Endothelial cell of umbilical vein (primary cell): ENCODE results near the gene DAAM1. TPM values are rescaled to one million over a fixed set of nuclear protein-coding genes. Genes with fewer than 3 reads are reported as not detected.

Experiments used
- BruUV-seq: library from RNA; stranded (reverse); fragments of 400-500 nt; replicated peaks from 2 replicates; lab custom pipeline; 2021; lab: Mats Ljungman, UMichigan
- CTCF ChIA-PET: fragments of 300-600, 350-600 bp; sonication (Branson Sonifier 250); formaldehyde crosslinking; loops from one replicate; lab custom pipeline; 2021; ENCODE audit warnings: antibody characterized with exemption, inconsistent platforms; lab: Charles Lee
- POLR2A ChIA-PET: fragments of 300-600, 350-600 bp; sonication (Branson Sonifier 250); formaldehyde crosslinking; loops from one replicate; lab custom pipeline; 2021; ENCODE audit warnings: antibody characterized with exemption, inconsistent platforms; lab: Charles Lee
- DNase-seq: peaks from one replicate; pipeline ENCODE4 v3.0.0-alpha.2; 2011; ENCODE audit warnings: low read depth, low spot score
- FAIRE-seq: peaks from 2 replicates; lab custom pipeline; 2011; peaks lifted over from hg19 to GRCh38; lab: Jason Lieb, UNC
- H2AFZ ChIP-seq: 2 replicates; pipeline ENCODE4 v1.6.0; 2012; ENCODE audit warnings: low read depth, low read length, control low read depth, inconsistent platforms
- H3K27ac ChIP-seq: 2 replicates; pipeline ENCODE4 v1.5.1; 2011; ENCODE audit warnings: low read depth, mild to moderate bottlenecking, control low read depth, low read length, moderate library complexity; ENCODE audit not compliant: insufficient read depth
- H3K27me3 ChIP-seq, 2 experiments: 2 replicates each; pipeline versions ENCODE4 v1.6.0 to v1.6.1; 2011; ENCODE audit warnings: low read length in 2 of 2, mixed read lengths in 1 of 2; ENCODE audit not compliant: control insufficient read depth in 2 of 2, insufficient read depth in 2 of 2
- H3K36me3 ChIP-seq, 2 experiments: 2 replicates in 1 of 2; 3 replicates in 1 of 2; pipeline ENCODE4 v1.5.1; 2011; ENCODE audit warnings: low read length in 2 of 2, mild to moderate bottlenecking in 1 of 2, moderate library complexity in 1 of 2; ENCODE audit not compliant: control insufficient read depth in 2 of 2, insufficient read depth in 2 of 2; ENCODE audit errors: extremely low read depth in 1 of 2
- H3K4me1 ChIP-seq: 3 replicates; pipeline ENCODE4 v1.5.1; 2011; ENCODE audit warnings: mild to moderate bottlenecking, low read length; ENCODE audit not compliant: control insufficient read depth, insufficient read depth; ENCODE audit errors: extremely low read depth
- H3K4me2 ChIP-seq: 2 replicates; pipeline ENCODE4 v1.6.1; 2011; ENCODE audit warnings: low read length, control low read depth, mixed read lengths; ENCODE audit not compliant: insufficient read depth
- H3K4me3 ChIP-seq, 3 experiments: fragments of 200-600 bp in 1 of 3; sonication (generic), shearing (Covaris generic) in 1 of 3; replicated peaks in 1 of 3; 2 replicates each; pipeline ENCODE4 v1.5.1; 2011 to 2016; ENCODE audit warnings: control low read depth in 3 of 3, low read length in 3 of 3, mild to moderate bottlenecking in 2 of 3, inconsistent platforms in 1 of 3, low read depth in 1 of 3, moderate library complexity in 1 of 3; ENCODE audit not compliant: insufficient read depth in 1 of 3
- H3K79me2 ChIP-seq: 2 replicates; pipeline ENCODE4 v1.6.0; 2012; ENCODE audit warnings: low read length, inconsistent platforms; ENCODE audit not compliant: control insufficient read depth, insufficient read depth
- H3K9ac ChIP-seq: replicated peaks from 2 replicates; pipeline ENCODE3; 2011; ENCODE audit warnings: low read length, control low read depth; ENCODE audit not compliant: insufficient read depth; ENCODE audit errors: extremely low read depth
- H3K9me1 ChIP-seq: replicated peaks from 3 replicates; pipeline ENCODE4 v1.6.0; 2011; ENCODE audit warnings: mild to moderate bottlenecking, low read length; ENCODE audit not compliant: control insufficient read depth, insufficient read depth; ENCODE audit errors: extremely low read depth
- H3K9me3 ChIP-seq: replicated peaks from 2 replicates; pipeline ENCODE4 v1.5.1; 2012; ENCODE audit warnings: low read length, inconsistent platforms; ENCODE audit not compliant: control insufficient read depth, insufficient read depth
- H4K20me1 ChIP-seq: replicated peaks from 2 replicates; pipeline ENCODE3; 2011; ENCODE audit warnings: mild to moderate bottlenecking, low read length; ENCODE audit not compliant: control insufficient read depth, insufficient read depth; ENCODE audit errors: extremely low read depth
- EZH2 ChIP-seq: IDR thresholded peaks from 2 replicates; pipeline ENCODE4 v1.6.1; 2012; ENCODE audit warnings: borderline replicate concordance, low read depth, mild to moderate bottlenecking, moderate library complexity, low read length, inconsistent platforms; ENCODE audit not compliant: severe bottlenecking
- FOS ChIP-seq: IDR thresholded peaks from 2 replicates; pipeline ENCODE4 v1.6.1; 2011; ENCODE audit warnings: mild to moderate bottlenecking, low read length, moderate library complexity, borderline replicate concordance; ENCODE audit not compliant: insufficient read depth
- GATA2 ChIP-seq: IDR thresholded peaks from 2 replicates; pipeline ENCODE4 v1.7.0; 2011; ENCODE audit warnings: low read depth, mild to moderate bottlenecking, moderate library complexity, mixed read lengths, low read length; ENCODE audit not compliant: insufficient read length, insufficient read depth
- JUN ChIP-seq: IDR thresholded peaks from 2 replicates; pipeline ENCODE4 v1.6.1; 2011; ENCODE audit warnings: borderline replicate concordance, low read depth; ENCODE audit not compliant: insufficient read length, insufficient read depth
- MYC ChIP-seq: IDR thresholded peaks from one replicate; pipeline ENCODE4 v1.6.1; 2011; ENCODE audit warnings: mild to moderate bottlenecking, low read depth, low read length
- POLR2A ChIP-seq: IDR thresholded peaks from 2 replicates; pipeline ENCODE4 v1.6.1; 2012; ENCODE audit warnings: low read depth, mild to moderate bottlenecking, control low read depth, low read length
- POLR2AphosphoS5 ChIP-seq: IDR thresholded peaks from 2 replicates; pipeline ENCODE4 v1.6.1; 2012; ENCODE audit warnings: low read depth, mild to moderate bottlenecking, control low read depth, low read length, moderate library complexity; ENCODE audit not compliant: insufficient read depth
- dilution Hi-C: fragments of 300-500 bp; cut with MboI; formaldehyde crosslinking; loops from one replicate; pipeline ENCODE4 v1.15.0; 2019; ENCODE audit warnings: low sequenced_read_pairs; ENCODE audit not compliant: extremely low pct_ligation_motif_present
- intact Hi-C: fragments of 100-400 bp; cut with micrococcal nuclease; formaldehyde crosslinking; loops from one replicate; pipeline ENCODE4 v1.10.0; 2022
- polyA plus RNA-seq, 4 experiments: library from polyadenylated mRNA; depleted of rRNA in 3 of 4; stranded (reverse) in 3 of 4; unstranded in 1 of 4; fragments of >200 nt; gene quantifications; 2 replicates each; pipeline versions ENCODE4 v1.2.1 to v1.2.3, GENCODE V29; 2011 to 2012; ENCODE audit warnings: missing spikeins in 1 of 4
- total RNA-seq: library from RNA; stranded (reverse); gene quantifications from 2 replicates; pipeline ENCODE4 v1.2.3, GENCODE V29; 2021
- TF ChIP-seq, protein P1 (sequence below): IDR thresholded peaks from 2 replicates; pipeline ENCODE4 v1.6.1; 2011; ENCODE audit not compliant: insufficient read depth, insufficient read length
- TF ChIP-seq, protein P2 (sequence below), 2 donors: IDR thresholded peaks; 1 replicate in 1 of 2; 2 replicates in 1 of 2; pipeline ENCODE4 v1.5.1; 2011; ENCODE audit warnings: low read length in 2 of 2, mild to moderate bottlenecking in 2 of 2, moderate library complexity in 2 of 2, control low read depth in 1 of 2, inconsistent platforms in 1 of 2, low read depth in 1 of 2; ENCODE audit not compliant: insufficient read depth in 1 of 2; ENCODE audit errors: extremely low read depth in 1 of 2

Gene DAAM1
- total and polyA plus RNA-seq, 2 donors (not counting 3 experiments of a cell fraction or from before 2014, with no cell fraction given) = 10.2 to 25.3 TPM

DNA sequence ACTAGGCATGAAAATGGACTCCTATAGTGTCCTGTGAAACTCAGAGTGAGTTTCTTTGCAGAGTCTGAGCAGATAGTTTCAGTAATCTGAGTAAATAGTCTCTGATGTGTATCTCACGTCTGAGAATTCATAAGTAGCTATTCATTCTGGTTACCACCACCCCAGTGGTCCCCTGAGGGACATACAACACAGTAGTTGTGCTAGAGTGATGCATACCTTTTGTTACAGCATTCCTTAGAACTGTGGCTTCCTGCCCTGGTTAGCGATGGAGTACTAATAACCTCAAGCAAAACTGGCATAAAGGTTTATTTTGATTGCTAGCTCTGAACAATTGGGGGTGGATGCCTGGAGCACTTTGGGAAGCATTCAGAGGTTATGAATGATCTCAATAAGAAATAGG, 114.7 kb downstream of the DAAM1 start:
- Histone ChIP-seq H3K79me2 (no peaks in the 10 kb centered on the region), H3K9ac (no peak overlapping the region), H2AFZ (no peak overlapping the region), H3K9me1 (no peaks in the 10 kb centered on the region), H3K27ac (no peak overlapping the region), H3K36me3 (no peaks in the 10 kb centered on the region), H3K27me3 (no peaks in the 10 kb centered on the region), H4K20me1 (no peaks in the 10 kb centered on the region), H3K4me1 (peaks cover 45% of the 10 kb centered on the region), H3K4me3 (no peak overlapping the region), H3K9me3 (no peaks in the 10 kb centered on the region), H3K4me2 (no peak overlapping the region)
- FAIRE-seq (no peak), DNase-seq (no peak)
- intact Hi-C loops (no loop called here), dilution Hi-C loops (no loop called here)
- ChIA-PET CTCF (no interaction called here), POLR2A (no interaction called here)
- BruUV-seq = no TSS peak
- no peak for TF ChIP-seq POLR2A

DNA sequence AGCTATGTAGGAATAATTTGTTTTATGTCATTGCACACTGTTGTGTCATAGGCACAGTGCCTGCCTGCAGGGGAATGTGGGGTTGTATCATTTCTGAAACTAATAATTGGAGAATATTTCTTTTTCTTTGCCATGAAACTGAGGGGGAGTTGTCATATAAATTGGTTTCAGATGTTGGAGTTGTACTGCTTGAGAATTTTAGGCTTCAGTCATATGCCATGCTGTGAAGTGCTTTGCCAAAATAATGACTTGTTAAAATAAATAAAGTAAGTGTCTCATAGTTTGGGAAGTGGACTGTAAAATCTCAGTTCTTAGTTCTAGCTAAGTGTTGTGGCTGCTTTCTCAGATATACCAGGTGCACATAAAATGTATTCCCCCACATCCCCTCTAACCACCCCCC, 116.8 kb downstream of the DAAM1 start:
- Histone ChIP-seq H3K9me3 (no peaks in the 10 kb centered on the region), H2AFZ (no peak overlapping the region), H3K79me2 (no peaks in the 10 kb centered on the region), H3K4me2 (peak overlapping the region; percentile 77), H3K27me3 (no peaks in the 10 kb centered on the region), H4K20me1 (no peaks in the 10 kb centered on the region), H3K4me3 (no peak overlapping the region), H3K9me1 (no peaks in the 10 kb centered on the region), H3K9ac (no peak overlapping the region), H3K27ac (peak overlapping the region; percentile 89), H3K4me1 (peaks cover 61% of the 10 kb centered on the region), H3K36me3 (no peaks in the 10 kb centered on the region)
- dilution Hi-C loops = no loop called here
- ChIA-PET CTCF (interaction anchor here (1.2 to 2.2 kb wide), 5 partner anchors 10 to 134 kb away, joined by 3 to 12 read pairs (median 5); no protein-coding TSS in a partner anchor), POLR2A (no interaction called here)
- intact Hi-C loops = no loop called here
- DNase-seq (no peak), FAIRE-seq (no peak)
- TF ChIP-seq MYC (no peak), POLR2A (no peak), EZH2 (no peak), POLR2AphosphoS5 (no peak), JUN (no peak), GATA2 (no peak), FOS (no peak)
- TF ChIP-seq, protein P1, sequence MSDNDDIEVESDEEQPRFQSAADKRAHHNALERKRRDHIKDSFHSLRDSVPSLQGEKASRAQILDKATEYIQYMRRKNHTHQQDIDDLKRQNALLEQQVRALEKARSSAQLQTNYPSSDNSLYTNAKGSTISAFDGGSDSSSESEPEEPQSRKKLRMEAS = no peak
- TF ChIP-seq, protein P2, sequence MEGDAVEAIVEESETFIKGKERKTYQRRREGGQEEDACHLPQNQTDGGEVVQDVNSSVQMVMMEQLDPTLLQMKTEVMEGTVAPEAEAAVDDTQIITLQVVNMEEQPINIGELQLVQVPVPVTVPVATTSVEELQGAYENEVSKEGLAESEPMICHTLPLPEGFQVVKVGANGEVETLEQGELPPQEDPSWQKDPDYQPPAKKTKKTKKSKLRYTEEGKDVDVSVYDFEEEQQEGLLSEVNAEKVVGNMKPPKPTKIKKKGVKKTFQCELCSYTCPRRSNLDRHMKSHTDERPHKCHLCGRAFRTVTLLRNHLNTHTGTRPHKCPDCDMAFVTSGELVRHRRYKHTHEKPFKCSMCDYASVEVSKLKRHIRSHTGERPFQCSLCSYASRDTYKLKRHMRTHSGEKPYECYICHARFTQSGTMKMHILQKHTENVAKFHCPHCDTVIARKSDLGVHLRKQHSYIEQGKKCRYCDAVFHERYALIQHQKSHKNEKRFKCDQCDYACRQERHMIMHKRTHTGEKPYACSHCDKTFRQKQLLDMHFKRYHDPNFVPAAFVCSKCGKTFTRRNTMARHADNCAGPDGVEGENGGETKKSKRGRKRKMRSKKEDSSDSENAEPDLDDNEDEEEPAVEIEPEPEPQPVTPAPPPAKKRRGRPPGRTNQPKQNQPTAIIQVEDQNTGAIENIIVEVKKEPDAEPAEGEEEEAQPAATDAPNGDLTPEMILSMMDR (IDR thresholded peaks at IDR 0.05; ENCODE audit: extremely low read depth in 1 of 2, insufficient read depth in 1 of 2, low read depth in 1 of 2, low read length in 2 of 2) = no peak
- no TSS peak for BruUV-seq
